ENCODE measurements around the gene ABCA3.

ABCA3 gene

GRCh38 chr16:2365397-2366294 lies 25.1 kb upstream of the ABCA3 start:
- H3K4me3 ChIP-seq (replicated peaks; ENCODE audit: low read depth, low read length): no peak overlapping the region
- no peak for TF ChIP-seq CTCF (IDR thresholded peaks at IDR 0.05; ENCODE audit: low read length, missing control alignments)
- peak; percentile 64 for DNase-seq (ENCODE audit: low read depth)

- peak; percentile 28 for DNase-seq (ENCODE audit: low read depth)
- no peak overlapping the region for H3K4me3 ChIP-seq (replicated peaks; ENCODE audit: low read depth, low read length)
- no peak for TF ChIP-seq CTCF (IDR thresholded peaks at IDR 0.05; ENCODE audit: low read length, missing control alignments)
Observed at GRCh38 chr16:2364638-2365210, 24.2 kb upstream of the ABCA3 start.

- no peak overlapping the region for H3K4me3 ChIP-seq (replicated peaks; ENCODE audit: low read depth, low read length)
- TF ChIP-seq CTCF (IDR thresholded peaks at IDR 0.05; ENCODE audit: low read length, missing control alignments): no peak
- DNase-seq (ENCODE audit: low read depth): no peak
Observed at GRCh38 chr16:2362218-2362617, 21.7 kb upstream of the ABCA3 start.

- TF ChIP-seq CTCF (IDR thresholded peaks at IDR 0.05; ENCODE audit: low read length, missing control alignments): no peak
- H3K4me3 ChIP-seq (replicated peaks; ENCODE audit: low read depth, low read length): no peak overlapping the region
- no peak for DNase-seq (ENCODE audit: low read depth)
Observed at GRCh38 chr16:2361129-2361528, 20.6 kb upstream of the ABCA3 start.

GRCh38 chr16:2359919-2360318 lies 19.4 kb upstream of the ABCA3 start:
- no peak for TF ChIP-seq CTCF (IDR thresholded peaks at IDR 0.05; ENCODE audit: low read length, missing control alignments)
- DNase-seq (ENCODE audit: low read depth): no peak
- H3K4me3 ChIP-seq (replicated peaks; ENCODE audit: low read depth, low read length): no peak overlapping the region

GRCh38 chr16:2358811-2359210 lies 18.3 kb upstream of the ABCA3 start:
- no peak for TF ChIP-seq CTCF (IDR thresholded peaks at IDR 0.05; ENCODE audit: low read length, missing control alignments)
- H3K4me3 ChIP-seq (replicated peaks; ENCODE audit: low read depth, low read length): no peak overlapping the region
- DNase-seq (ENCODE audit: low read depth): no peak
